Stimulated activated CD8-positive, alpha-beta memory T cell treated with anti-CD3 and anti-CD28 coated beads, Interleukin-4, amount 100 ng/mL, for 1 hour (primary cell): ENCODE measurements around the gene TCEAL7.
"Not testable (repeated sequence)": the region's sequence is repeated elsewhere in the genome, so short reads cannot be mapped to it uniquely, and the experiment has no call there.

Experiments
- DNase-seq, 2 donors: peaks; one replicate each; pipeline ENCODE4 v3.0.0-alpha.2; 2020; ENCODE audit warnings: low read depth in 2 of 2, low spot score in 1 of 2

TCEAL7 gene, protein sequence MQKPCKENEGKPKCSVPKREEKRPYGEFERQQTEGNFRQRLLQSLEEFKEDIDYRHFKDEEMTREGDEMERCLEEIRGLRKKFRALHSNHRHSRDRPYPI

DNA sequence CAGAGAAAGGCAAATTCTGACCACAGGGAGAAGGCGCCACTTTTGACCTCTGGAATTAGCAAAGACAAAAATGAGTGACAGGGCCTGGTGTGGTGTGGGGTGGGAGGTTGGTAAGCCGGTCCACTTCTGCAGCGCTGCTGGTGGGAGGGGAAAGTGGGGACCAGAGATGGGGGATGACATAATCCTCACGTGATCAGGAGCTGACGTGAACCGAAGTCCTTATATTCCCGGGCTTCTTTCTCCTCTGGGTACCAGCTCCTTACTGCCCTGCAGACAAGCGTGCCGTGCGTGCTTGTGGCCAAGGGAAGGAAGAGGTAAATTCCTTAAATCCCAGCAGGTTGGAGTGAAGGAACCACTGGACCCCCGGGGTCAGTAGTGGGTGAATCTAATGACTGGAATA is at the start of gene TCEAL7:
Gene TCEAL7, plus strand, starts transcription at position 249 of the 400 bp plus-strand sequence. CDS start 1,165 bp downstream, outside the sequence.
- DNase-seq = no peak

- DNase-seq = no peak
Measured at GRCh38 chrX:103293118-103293517, 36.9 kb upstream of the TCEAL7 start.

- no peak for DNase-seq
Measured at GRCh38 chrX:103304705-103305104, 25.3 kb upstream of the TCEAL7 start.

- DNase-seq = not testable (repeated sequence)
Measured at GRCh38 chrX:103305666-103306065, 24.4 kb upstream of the TCEAL7 start.

- DNase-seq = no peak
Measured at GRCh38 chrX:103309860-103310554, 20.0 kb upstream of the TCEAL7 start.

DNA sequence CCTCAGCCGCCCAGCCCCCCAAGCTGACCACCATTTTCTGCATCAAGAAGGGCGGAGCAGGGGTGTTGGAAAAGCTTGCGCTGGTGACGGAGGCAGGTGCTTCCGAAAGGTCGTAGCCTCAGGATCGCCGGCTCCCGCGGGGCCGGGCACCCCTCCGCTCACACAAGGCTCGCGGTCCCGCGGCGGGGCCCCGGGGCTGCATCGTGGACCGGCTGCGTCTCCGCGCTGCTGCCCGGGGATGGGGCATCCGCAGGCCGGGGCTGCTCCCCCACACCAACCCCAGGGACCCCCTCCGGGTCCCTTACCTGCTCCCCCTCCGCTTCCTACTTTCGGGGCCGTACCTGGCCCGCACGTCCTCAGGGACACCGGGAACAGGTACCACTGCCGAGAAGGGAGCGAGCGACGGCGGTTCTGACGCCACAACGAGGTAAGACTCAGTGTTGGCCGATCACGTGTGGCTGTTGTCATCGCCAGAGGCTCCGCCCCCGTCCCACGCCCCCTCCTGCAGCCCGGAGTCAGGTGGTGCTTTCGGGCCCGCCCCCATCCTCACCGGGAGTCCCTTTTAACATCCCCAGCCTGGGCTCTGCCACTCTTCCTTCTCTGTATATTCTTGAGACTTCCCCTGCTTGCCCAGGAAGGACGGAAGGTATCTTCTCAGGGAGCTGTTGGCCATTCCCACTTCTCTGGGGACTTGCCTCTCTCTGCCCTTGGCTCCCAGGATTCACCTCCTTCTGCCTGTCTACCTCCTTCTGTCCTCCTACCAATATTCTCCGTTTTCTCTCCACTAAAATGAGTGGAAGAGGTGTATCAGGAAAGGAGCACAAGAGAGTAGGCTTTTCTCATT is 19.3 kb upstream of the TCEAL7 start, which contains the start of gene BEX2:
Gene BEX2, minus strand, starts transcription at position 436 of the 844 bp plus-strand sequence. CDS start 1,014 bp downstream, outside the sequence.
- peak; percentile 49 to 64 for DNase-seq

GRCh38 chrX:103311399-103311780 is 18.6 kb upstream of the TCEAL7 start:
- no peak for DNase-seq

- DNase-seq = no peak
Measured at GRCh38 chrX:103330681-103331288, 746 bp downstream of the TCEAL7 start.

- no peak for DNase-seq
Measured at GRCh38 chrX:103338663-103339062, 8.6 kb downstream of the TCEAL7 start.

GRCh38 chrX:103343105-103343504 is 13.1 kb downstream of the TCEAL7 start:
- peak in 1 of 2 donors; percentile 5 for DNase-seq

DNA sequence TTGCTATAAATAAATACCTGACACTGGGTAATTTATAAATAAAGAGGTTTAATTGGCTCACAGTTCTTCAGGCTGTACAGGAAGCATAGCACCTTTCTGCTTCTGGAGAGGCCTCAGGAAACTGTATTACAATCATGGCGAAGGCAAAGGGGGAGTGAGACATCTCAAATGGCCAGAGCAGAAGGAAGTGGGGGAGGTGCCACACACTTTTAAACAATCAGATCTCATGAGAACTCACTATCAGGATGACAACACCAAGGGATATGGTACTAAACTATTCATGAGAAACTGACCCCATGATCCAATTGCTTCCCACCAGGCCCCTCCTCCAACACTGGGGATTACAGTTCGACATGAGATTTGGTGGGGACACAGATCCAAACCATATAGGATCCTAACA is 14.6 kb downstream of the TCEAL7 start:
- no peak for DNase-seq

- no peak for DNase-seq
Measured at GRCh38 chrX:103347682-103348397, 17.8 kb downstream of the TCEAL7 start.

GRCh38 chrX:103356130-103356798 is 26.2 kb downstream of the TCEAL7 start, which contains the start of gene TCEAL9:
TSS of gene TCEAL9 (plus strand) at chrX:103356506. CDS start at chrX:103357685, 1,179 bp downstream.
- DNase-seq = no peak

DNA sequence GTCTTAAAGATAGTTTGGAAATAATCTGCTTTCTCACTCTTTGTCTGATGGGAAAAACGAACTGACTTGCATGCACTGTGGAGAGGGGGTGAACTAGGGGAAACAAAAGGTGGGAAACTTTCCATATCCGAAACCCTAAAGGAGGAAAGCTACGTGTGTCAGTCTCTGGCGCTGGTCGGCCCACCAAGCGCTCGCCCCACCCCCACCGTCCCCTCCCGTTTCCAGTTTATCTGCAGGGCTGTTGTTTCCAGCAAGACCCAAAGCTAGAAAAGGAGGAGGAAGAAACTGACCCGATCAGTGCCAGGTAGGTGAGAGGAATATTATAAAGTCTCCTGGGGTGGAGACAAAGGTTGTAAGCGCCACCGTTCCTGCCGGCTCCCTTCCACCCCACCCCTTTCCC is 26.8 kb downstream of the TCEAL7 start:
- no peak for DNase-seq

DNA sequence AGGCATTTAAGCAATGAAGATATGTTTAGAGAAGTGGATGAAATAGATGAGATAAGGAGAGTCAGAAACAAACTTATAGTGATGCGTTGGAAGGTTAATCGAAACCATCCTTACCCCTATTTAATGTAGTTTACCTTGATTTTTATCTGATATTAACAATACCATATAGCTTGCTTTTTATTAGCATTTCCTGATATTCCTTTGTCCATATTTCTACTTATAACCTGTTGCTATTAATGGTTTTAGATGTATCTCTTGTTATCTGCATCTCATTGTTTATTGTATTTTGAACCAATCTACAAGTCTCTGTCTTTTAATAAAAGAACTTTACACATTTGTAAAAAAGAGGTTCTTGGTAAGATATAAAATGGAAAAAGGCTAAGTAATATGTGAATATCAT is 27.8 kb downstream of the TCEAL7 start:
- no peak for DNase-seq

DNA sequence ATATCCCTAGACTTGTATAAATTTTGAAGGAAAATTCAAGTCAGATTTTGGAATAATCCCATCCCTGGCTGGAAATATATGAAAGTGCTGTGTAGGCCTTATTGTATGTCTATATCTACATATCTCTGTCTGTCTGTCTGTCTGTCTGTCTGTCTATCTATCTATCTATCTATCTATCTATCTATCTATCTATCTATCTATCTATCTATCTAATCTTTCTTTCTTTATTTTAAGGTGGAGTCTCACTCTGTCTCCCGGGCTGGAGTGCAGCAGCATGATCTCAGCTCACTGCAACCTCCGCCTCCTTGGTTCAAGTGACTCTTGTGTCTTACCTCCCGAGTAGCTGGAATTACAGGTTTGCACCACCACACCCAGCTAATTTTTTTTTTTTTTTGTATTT is 29.6 kb downstream of the TCEAL7 start:
- not testable (repeated sequence) for DNase-seq

- no peak for DNase-seq
Measured at GRCh38 chrX:103360092-103360491, 30.1 kb downstream of the TCEAL7 start.

- no peak for DNase-seq
Measured at GRCh38 chrX:103360916-103361315, 30.9 kb downstream of the TCEAL7 start.

GRCh38 chrX:103361798-103362197 is 31.8 kb downstream of the TCEAL7 start:
- DNase-seq = no peak

DNA sequence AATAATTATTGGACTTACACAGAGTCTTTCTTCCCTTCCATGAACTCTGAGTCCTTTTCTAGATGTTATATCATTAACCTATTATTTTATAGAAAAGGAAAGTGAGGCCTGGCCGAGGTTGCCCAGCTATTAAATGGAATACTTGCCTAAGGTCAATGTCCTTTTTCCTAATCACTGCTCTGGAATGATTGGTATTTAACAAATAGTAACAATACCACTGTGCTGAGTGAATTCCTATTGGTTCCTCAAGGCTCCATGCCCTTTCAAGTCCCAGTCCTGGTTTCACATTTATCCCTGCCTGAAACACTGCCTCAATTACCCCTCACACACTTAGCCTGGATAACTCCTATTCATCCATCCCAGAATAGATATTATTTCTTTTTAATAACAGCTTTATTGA is 32.4 kb downstream of the TCEAL7 start:
- no peak for DNase-seq
